HepG2 (cell line): ENCODE measurements around the gene PEX10. TPM values are rescaled to one million over a fixed set of nuclear protein-coding genes. Genes with fewer than 3 reads are reported as not detected.

Experiments used
- ATF5 ChIP-seq: sonication (generic); formaldehyde crosslinking; IDR thresholded peaks from 2 replicates; pipeline ENCODE4 v1.4.0; 2020; ENCODE audit warnings: mild to moderate bottlenecking, low read depth, missing genetic modification reagents
- CBX5 ChIP-seq: sonication (generic); formaldehyde crosslinking; IDR thresholded peaks from 2 replicates; pipeline ENCODE4 v1.4.0; 2020; ENCODE audit warnings: missing genetic modification reagents, borderline replicate concordance
- CENPX ChIP-seq: sonication (generic); formaldehyde crosslinking; IDR thresholded peaks from 2 replicates; pipeline ENCODE4 v1.9.0; 2021; ENCODE audit warnings: mild to moderate bottlenecking, missing genetic modification reagents, moderate library complexity
- KLF11 ChIP-seq: IDR thresholded peaks from 2 replicates; pipeline ENCODE4 v1.6.1; 2016; ENCODE audit warnings: missing compliant biosample characterization
- SALL1 ChIP-seq: sonication (generic); formaldehyde crosslinking; IDR thresholded peaks from 2 replicates; pipeline ENCODE4 v1.8.0; 2022; ENCODE audit warnings: mild to moderate bottlenecking, missing genetic modification reagents
- SRSF4 ChIP-seq: fragments of 200-400 bp; formaldehyde crosslinking; IDR thresholded peaks from one replicate; pipeline ENCODE4 v1.6.1; 2018; ENCODE audit warnings: mild to moderate bottlenecking, low read depth, low read length, moderate library complexity; ENCODE audit not compliant: poor library complexity, severe bottlenecking
- ZFYVE20 ChIP-seq: sonication (generic); formaldehyde crosslinking; IDR thresholded peaks from 2 replicates; pipeline ENCODE4 v1.8.0; 2023; ENCODE audit warnings: low read depth, mild to moderate bottlenecking, moderate library complexity, missing genetic modification reagents, borderline replicate concordance
- ZMYM4 ChIP-seq: sonication (generic); formaldehyde crosslinking; IDR thresholded peaks from 2 replicates; pipeline ENCODE4 v1.8.1; 2023; ENCODE audit warnings: mild to moderate bottlenecking, missing genetic modification reagents
- ZNF281 ChIP-seq: sonication (generic); formaldehyde crosslinking; IDR thresholded peaks from 2 replicates; pipeline ENCODE4 v1.4.0; 2020; ENCODE audit warnings: missing genetic modification reagents, borderline replicate concordance
- ZNF468 ChIP-seq: sonication (generic); formaldehyde crosslinking; IDR thresholded peaks from 2 replicates; pipeline ENCODE4 v1.8.0; 2022; ENCODE audit warnings: mild to moderate bottlenecking, moderate library complexity, missing genetic modification reagents
- ZNF557 ChIP-seq: sonication (generic); formaldehyde crosslinking; IDR thresholded peaks from 2 replicates; pipeline ENCODE4 v1.4.0; 2020; ENCODE audit warnings: missing genetic modification reagents
- ZNF564 ChIP-seq: sonication (generic); formaldehyde crosslinking; IDR thresholded peaks from 2 replicates; pipeline ENCODE4 v1.8.1; 2023; ENCODE audit warnings: mild to moderate bottlenecking, missing genetic modification reagents
- ZNF703 ChIP-seq: sonication (generic); formaldehyde crosslinking; IDR thresholded peaks from 2 replicates; pipeline ENCODE4 v1.5.1; 2020; ENCODE audit warnings: missing genetic modification reagents, mild to moderate bottlenecking, moderate library complexity, borderline replicate concordance
- ZNF800 ChIP-seq: sonication (generic); formaldehyde crosslinking; IDR thresholded peaks from 2 replicates; pipeline ENCODE4 v1.4.0; 2020; ENCODE audit warnings: missing genetic modification reagents
- ZSCAN20 ChIP-seq: sonication (generic); formaldehyde crosslinking; IDR thresholded peaks from 2 replicates; pipeline ENCODE4 v1.4.0; 2020; ENCODE audit warnings: missing genetic modification reagents, mild to moderate bottlenecking, borderline replicate concordance
- polyA plus RNA-seq, 8 experiments: library from polyadenylated mRNA; depleted of rRNA in 3 of 8; stranded (reverse) in 7 of 8; unstranded in 1 of 8; fragments of >200 nt; fragmentation: Illumina TruSeq in 4 of 8; extraction: Trizol in 4 of 8; gene quantifications; 2 replicates each; pipeline versions ENCODE4 v1.2.1 to v1.2.3, GENCODE V29; 2011 to 2016; ENCODE audit warnings: low read depth in 4 of 8, missing spikeins in 1 of 8, mixed read lengths in 1 of 8; ENCODE audit not compliant: insufficient read depth in 1 of 8
- total RNA-seq, 5 experiments: library from RNA; depleted of rRNA; stranded (reverse); fragments of >200 nt; fragmentation: Illumina TruSeq; extraction: Trizol; gene quantifications; 2 replicates each; pipeline ENCODE4 v1.2.3, GENCODE V29; 2016; ENCODE audit warnings: low read depth in 1 of 5
- TF ChIP-seq, protein P1 (sequence below): sonication (generic); formaldehyde crosslinking; IDR thresholded peaks from 2 replicates; pipeline ENCODE4 v1.4.0; 2020; ENCODE audit warnings: low read depth, mild to moderate bottlenecking, missing genetic modification reagents
- TF ChIP-seq, protein P2 (sequence below): sonication (generic); formaldehyde crosslinking; IDR thresholded peaks from 2 replicates; pipeline ENCODE4 v1.8.0; 2022; ENCODE audit warnings: mild to moderate bottlenecking, missing genetic modification reagents, borderline replicate concordance
- TF ChIP-seq, protein P3 (sequence below): sonication (generic); formaldehyde crosslinking; IDR thresholded peaks from 2 replicates; pipeline ENCODE4 v1.4.0; 2020; ENCODE audit warnings: missing genetic modification reagents; ENCODE audit errors: not compliant biosample characterization

Gene PEX10
- total and polyA plus RNA-seq, 2 of the 13 experiments (the other 11 are each of a cell fraction or from before 2014, with no cell fraction given), result 16.1 to 39.6 TPM

- TF ChIP-seq, protein P1, sequence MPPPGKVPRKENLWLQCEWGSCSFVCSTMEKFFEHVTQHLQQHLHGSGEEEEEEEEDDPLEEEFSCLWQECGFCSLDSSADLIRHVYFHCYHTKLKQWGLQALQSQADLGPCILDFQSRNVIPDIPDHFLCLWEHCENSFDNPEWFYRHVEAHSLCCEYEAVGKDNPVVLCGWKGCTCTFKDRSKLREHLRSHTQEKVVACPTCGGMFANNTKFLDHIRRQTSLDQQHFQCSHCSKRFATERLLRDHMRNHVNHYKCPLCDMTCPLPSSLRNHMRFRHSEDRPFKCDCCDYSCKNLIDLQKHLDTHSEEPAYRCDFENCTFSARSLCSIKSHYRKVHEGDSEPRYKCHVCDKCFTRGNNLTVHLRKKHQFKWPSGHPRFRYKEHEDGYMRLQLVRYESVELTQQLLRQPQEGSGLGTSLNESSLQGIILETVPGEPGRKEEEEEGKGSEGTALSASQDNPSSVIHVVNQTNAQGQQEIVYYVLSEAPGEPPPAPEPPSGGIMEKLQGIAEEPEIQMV, result no peak; the same call in 1 of the 2 replicates
- no peak for TF ChIP-seq ATF5 (CRISPR knock-in tag)
- TF ChIP-seq CBX5, result no peak
- peak; percentile 36; the same call in 1 of the 2 replicates for TF ChIP-seq ZNF468 (CRISPR knock-in tag)
- TF ChIP-seq ZNF281 (CRISPR knock-in tag), result peak; percentile 81
- no peak; the same call in 1 of the 2 replicates for TF ChIP-seq ZNF557 (CRISPR knock-in tag)
- no peak; the same call in 1 of the 2 replicates for TF ChIP-seq ZNF703 (CRISPR knock-in tag)
- TF ChIP-seq ZMYM4, result peak; percentile 23
- peak; percentile 88 for TF ChIP-seq SALL1 (CRISPR knock-in tag)
- TF ChIP-seq KLF11, result 0 out of 2 replicates have a peak, but pooled peaks have one; percentile 30
- TF ChIP-seq CENPX (CRISPR knock-in tag), result no peak
- TF ChIP-seq, protein P2, sequence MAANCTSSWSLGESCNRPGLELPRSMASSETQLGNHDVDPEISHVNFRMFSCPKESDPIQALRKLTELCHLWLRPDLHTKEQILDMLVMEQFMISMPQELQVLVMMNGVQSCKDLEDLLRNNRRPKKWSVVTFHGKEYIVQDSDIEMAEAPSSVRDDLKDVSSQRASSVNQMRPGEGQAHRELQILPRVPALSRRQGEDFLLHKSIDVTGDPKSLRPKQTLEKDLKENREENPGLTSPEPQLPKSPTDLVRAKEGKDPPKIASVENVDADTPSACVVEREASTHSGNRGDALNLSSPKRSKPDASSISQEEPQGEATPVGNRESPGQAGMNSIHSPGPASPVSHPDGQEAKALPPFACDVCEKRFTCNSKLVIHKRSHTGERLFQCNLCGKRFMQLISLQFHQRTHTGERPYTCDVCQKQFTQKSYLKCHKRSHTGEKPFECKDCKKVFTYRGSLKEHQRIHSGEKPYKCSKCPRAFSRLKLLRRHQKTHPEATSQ (CRISPR knock-in tag), result no peak
- TF ChIP-seq SRSF4, result peak; percentile 78
- TF ChIP-seq, protein P3, sequence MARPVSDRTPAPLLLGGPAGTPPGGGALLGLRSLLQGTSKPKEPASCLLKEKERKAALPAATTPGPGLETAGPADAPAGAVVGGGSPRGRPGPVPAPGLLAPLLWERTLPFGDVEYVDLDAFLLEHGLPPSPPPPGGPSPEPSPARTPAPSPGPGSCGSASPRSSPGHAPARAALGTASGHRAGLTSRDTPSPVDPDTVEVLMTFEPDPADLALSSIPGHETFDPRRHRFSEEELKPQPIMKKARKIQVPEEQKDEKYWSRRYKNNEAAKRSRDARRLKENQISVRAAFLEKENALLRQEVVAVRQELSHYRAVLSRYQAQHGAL (CRISPR knock-in tag), result peak; percentile 34
- peak; percentile 77; the same call in 1 of the 2 replicates for TF ChIP-seq ZSCAN20
- TF ChIP-seq ZNF800 (CRISPR knock-in tag), result no peak; the same call in 1 of the 2 replicates
- peak; percentile 68; the same call in 1 of the 2 replicates for TF ChIP-seq ZFYVE20 (CRISPR knock-in tag)
- TF ChIP-seq ZNF564 (CRISPR knock-in tag), result peak; percentile 90; the same call in 1 of the 2 replicates
These were observed 570 bp upstream of the PEX10 start (continued) for GRCh38 chr1:2412773-2413494.
